IMR-90 (cell line): ENCODE data around the gene FAM193B. TPM values are rescaled to one million over a fixed set of nuclear protein-coding genes. Genes with fewer than 3 reads are reported as not detected.

Source experiments
- ATAC-seq: fragments of 200-7000 bp; cut with Tn5 transposase; 2 replicates; pipeline ENCODE4 v1.9.1; 2020; ENCODE audit warnings: low read depth, mild to moderate bottlenecking, moderate library complexity
- BruUV-seq: library from RNA; stranded (reverse); fragments of 400-500 nt; replicated peaks from 2 replicates; lab custom pipeline; 2021; lab: Mats Ljungman, UMichigan
- CTCF ChIA-PET: fragments of 300-600 bp; formaldehyde crosslinking; extraction: SDS; loops from one replicate; lab custom pipeline; 2021; ENCODE audit warnings: antibody characterized with exemption; lab: Yijun Ruan, JAX
- POLR2A ChIA-PET: fragments of 300-600 bp; sonication (Branson Sonifier 250); formaldehyde crosslinking; loops from one replicate; lab custom pipeline; 2022; ENCODE audit warnings: antibody characterized with exemption; ENCODE audit not compliant: unreplicated experiment; lab: Charles Lee
- DNase-seq: peaks from one replicate; pipeline ENCODE4 v3.0.0; 2013
- H2AFZ ChIP-seq: replicated peaks from 2 replicates; pipeline ENCODE3; 2013; ENCODE audit warnings: low read length, mild to moderate bottlenecking; ENCODE audit not compliant: poor library complexity
- H2AK5ac ChIP-seq: 2 replicates; pipeline ENCODE4 v1.6.1; 2013; ENCODE audit warnings: low read depth, low read length, inconsistent platforms
- H2AK9ac ChIP-seq: replicated peaks from 2 replicates; pipeline ENCODE3; 2013; ENCODE audit warnings: mild to moderate bottlenecking, low read depth, low read length, moderate library complexity; ENCODE audit not compliant: poor library complexity
- H2BK120ac ChIP-seq: 2 replicates; pipeline ENCODE4 v1.6.1; 2013; ENCODE audit warnings: low read depth, low read length, inconsistent platforms
- H2BK15ac ChIP-seq: 3 replicates; pipeline ENCODE4 v1.6.1; 2013; ENCODE audit warnings: low read depth, low read length, inconsistent platforms
- H2BK20ac ChIP-seq: 2 replicates; pipeline ENCODE4 v1.6.1; 2013; ENCODE audit warnings: low read depth, mild to moderate bottlenecking, inconsistent platforms, low read length, moderate library complexity
- H2BK5ac ChIP-seq: 2 replicates; pipeline ENCODE4 v1.6.1; 2013; ENCODE audit warnings: mild to moderate bottlenecking, low read depth, low read length, inconsistent platforms; ENCODE audit not compliant: poor library complexity, severe bottlenecking
- H3K14ac ChIP-seq: replicated peaks from 2 replicates; pipeline ENCODE4 v1.6.1; 2013; ENCODE audit warnings: low read depth, low read length, inconsistent platforms
- H3K18ac ChIP-seq: 2 replicates; pipeline ENCODE4 v1.6.1; 2013; ENCODE audit warnings: low read depth, low read length, control low read depth
- H3K23ac ChIP-seq: 2 replicates; pipeline ENCODE4 v1.6.1; 2013; ENCODE audit warnings: low read depth, low read length, inconsistent platforms
- H3K27ac ChIP-seq: 2 replicates; pipeline ENCODE4 v1.5.1; 2013; ENCODE audit warnings: mild to moderate bottlenecking, control low read depth, low read length; ENCODE audit not compliant: insufficient read depth
- H3K27me3 ChIP-seq: 2 replicates; pipeline ENCODE4 v1.6.1; 2013; ENCODE audit warnings: low read length; ENCODE audit not compliant: control insufficient read depth, insufficient read depth
- H3K36me3 ChIP-seq: 2 replicates; pipeline ENCODE4 v1.6.1; 2013; ENCODE audit warnings: low read length, mixed read lengths; ENCODE audit not compliant: control insufficient read depth, insufficient read depth
- H3K4ac ChIP-seq: 2 replicates; pipeline ENCODE4 v1.6.1; 2013; ENCODE audit warnings: low read depth, low read length, inconsistent platforms
- H3K4me1 ChIP-seq: 2 replicates; pipeline ENCODE4 v1.6.1; 2013; ENCODE audit warnings: low read length, mixed read lengths; ENCODE audit not compliant: control insufficient read depth, insufficient read depth
- H3K4me2 ChIP-seq: 2 replicates; pipeline ENCODE4 v1.6.1; 2013; ENCODE audit warnings: low read depth, mild to moderate bottlenecking, control low read depth, low read length, moderate library complexity
- H3K4me3 ChIP-seq: 2 replicates; pipeline ENCODE4 v1.5.1; 2013; ENCODE audit warnings: low read depth, mild to moderate bottlenecking, control low read depth, low read length, moderate library complexity; ENCODE audit not compliant: insufficient read depth
- H3K56ac ChIP-seq: 2 replicates; pipeline ENCODE4 v1.6.1; 2013; ENCODE audit warnings: low read length, inconsistent platforms; ENCODE audit not compliant: insufficient read depth; ENCODE audit errors: extremely low read depth
- H3K79me1 ChIP-seq, 2 experiments: 2 replicates each; pipeline ENCODE4 v1.6.1; 2013; ENCODE audit warnings: low read length in 2 of 2, inconsistent platforms in 1 of 2, low read depth in 1 of 2
- H3K9ac ChIP-seq: 2 replicates; pipeline ENCODE4 v1.6.1; 2013; ENCODE audit warnings: low read depth, low read length, control low read depth
- H3K9me1 ChIP-seq: 2 replicates; pipeline ENCODE4 v1.6.1; 2013; ENCODE audit warnings: low read length, inconsistent platforms; ENCODE audit not compliant: insufficient read depth
- H3K9me3 ChIP-seq: 2 replicates; pipeline ENCODE4 v1.6.1; 2013; ENCODE audit warnings: low read length; ENCODE audit not compliant: control insufficient read depth, insufficient read depth
- H4K20me1 ChIP-seq: 2 replicates; pipeline ENCODE4 v1.6.1; 2013; ENCODE audit warnings: low read length, inconsistent platforms; ENCODE audit not compliant: insufficient read depth
- H4K5ac ChIP-seq: 2 replicates; pipeline ENCODE4 v1.6.1; 2013; ENCODE audit warnings: mild to moderate bottlenecking, low read depth, low read length, control low read depth
- H4K8ac ChIP-seq, 2 experiments: 2 replicates each; pipeline ENCODE4 v1.6.1; 2013; ENCODE audit warnings: low read depth in 2 of 2, low read length in 2 of 2, control low read depth in 1 of 2, inconsistent platforms in 1 of 2
- H4K91ac ChIP-seq: 2 replicates; pipeline ENCODE4 v1.6.1; 2013; ENCODE audit warnings: low read depth, low read length, inconsistent platforms; ENCODE audit not compliant: insufficient read depth
- BHLHE40 ChIP-seq: fragments of 150-350 bp; IDR thresholded peaks from 2 replicates; pipeline ENCODE4 v1.6.1; 2016; ENCODE audit warnings: mild to moderate bottlenecking, low read depth, low read length
- MAFK ChIP-seq: IDR thresholded peaks from 2 replicates; pipeline ENCODE4 v1.6.1; 2012; ENCODE audit warnings: low read depth, low read length, improper control_type of control experiment
- RCOR1 ChIP-seq: IDR thresholded peaks from 2 replicates; pipeline ENCODE4 v1.6.1; 2012; ENCODE audit warnings: mild to moderate bottlenecking, low read length, improper control_type of control experiment; ENCODE audit not compliant: insufficient replicate concordance
- RFX5 ChIP-seq: IDR thresholded peaks from 2 replicates; pipeline ENCODE4 v1.8.0; 2012; ENCODE audit warnings: low read depth, mild to moderate bottlenecking, low read length, moderate library complexity
- SMC3 ChIP-seq: fragments of 150-350 bp; IDR thresholded peaks from 2 replicates; pipeline ENCODE4 v1.6.1; 2016; ENCODE audit warnings: low read depth, mild to moderate bottlenecking, antibody characterized with exemption, low read length, moderate library complexity
- WGBS, 2 experiments: methylation state at CpG; one replicate each; pipeline versions ENCODE4 v1.1.5 to v1.1.7; 2013; ENCODE audit warnings: missing lambda C conversion rate in 2 of 2; ENCODE audit not compliant: insufficient read length in 1 of 2; ENCODE audit errors: extremely low coverage in 2 of 2; 5-methylcytosine and 5-hydroxymethylcytosine counted together
- dilution Hi-C: fragments of 300-500 bp; cut with HindIII; formaldehyde crosslinking; loops from one replicate; pipeline ENCODE4 v1.14.3; 2018; ENCODE audit warnings: low sequenced_read_pairs; ENCODE audit not compliant: unreplicated experiment
- in situ Hi-C: fragments of 300-500 bp; cut with MboI; formaldehyde crosslinking; loops from 3 replicates; pipeline ENCODE4 v1.14.3; 2019; ENCODE audit warnings: low sequenced_read_pairs, inconsistent platforms, mixed read lengths
- intact Hi-C: fragments of 100-400 bp; cut with micrococcal nuclease; formaldehyde crosslinking; loops from 2 replicates; pipeline ENCODE4 v1.10.0; 2022
- polyA plus RNA-seq, 3 experiments: library from polyadenylated mRNA; depleted of rRNA; stranded (reverse); fragments of >200 nt; gene quantifications; 2 replicates each; pipeline ENCODE4 v1.2.3, GENCODE V29; 2012; ENCODE audit warnings: low replicate concordance in 1 of 3
- total RNA-seq: library from RNA; depleted of rRNA; stranded (reverse); fragments of >200 nt; gene quantifications from 2 replicates; pipeline ENCODE4 v1.2.3, GENCODE V29; 2012
- TF ChIP-seq, protein P1 (sequence below): fragments of 150-350 bp; IDR thresholded peaks from 2 replicates; pipeline ENCODE4 v1.6.1; 2016; ENCODE audit warnings: low read depth, mild to moderate bottlenecking, low read length, moderate library complexity, borderline replicate concordance

FAM193B gene
- total and polyA plus RNA-seq, 2 of the 4 experiments (the other 2 are of a cell fraction): 9.5 to 52.2 TPM

DNA sequence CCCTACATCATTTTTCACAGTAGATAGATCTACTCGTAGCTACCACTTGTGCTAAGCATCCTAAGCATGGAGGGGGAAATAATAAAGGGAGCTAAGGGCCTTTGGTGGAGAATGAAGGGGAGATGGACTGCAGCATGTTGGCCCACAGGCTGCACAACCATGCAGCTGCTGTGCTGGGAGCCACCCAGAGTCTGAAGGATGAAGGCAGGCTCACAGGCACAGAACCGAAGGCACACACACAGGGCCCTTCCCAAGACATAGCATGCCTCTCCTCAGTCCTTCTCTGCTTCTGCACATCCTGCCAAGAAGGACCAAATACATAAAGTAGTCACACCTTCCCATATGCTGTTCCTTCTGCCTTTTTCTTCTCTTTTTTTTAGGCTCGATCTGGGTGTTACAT is 6.6 kb downstream of the FAM193B start:
- POLR2A ChIA-PET: no interaction called here
- Histone ChIP-seq H3K23ac (peak overlapping the region; percentile 21; the same call in 1 of the 2 replicates), H2BK15ac (peak overlapping the region; percentile 29; the same call in 1 of the 3 replicates), H3K27me3 (no peaks in the 10 kb centered on the region), H3K9me1 (peaks cover 24% of the 10 kb centered on the region), H3K4me1 (peaks cover 23% of the 10 kb centered on the region), H3K4me2 (peak overlapping the region; percentile 48; the same call in 1 of the 2 replicates), H3K9me3 (no peaks in the 10 kb centered on the region), H3K4ac (peak overlapping the region; percentile 35), H4K91ac (peak overlapping the region; percentile 18; the same call in 1 of the 2 replicates), H3K9ac (0 out of 2 replicates have a peak overlapping the region, but pooled peaks have one; percentile 20), H3K14ac (peak overlapping the region; percentile 11; the same call in 1 of the 2 replicates), H2AFZ (no peak overlapping the region), H2AK5ac (peak overlapping the region; percentile 46; the same call in 1 of the 2 replicates), H3K18ac (peak overlapping the region; percentile 50; the same call in 1 of the 2 replicates), H4K20me1 (peaks cover 61% of the 10 kb centered on the region), H3K56ac (no peak overlapping the region), H2BK20ac (peak overlapping the region; percentile 6; the same call in 1 of the 2 replicates), H4K5ac (peak overlapping the region; percentile 40), H2BK120ac (peak overlapping the region; percentile 54; the same call in 1 of the 2 replicates), H3K79me1 (peaks cover 18 to 79% of the 10 kb centered on the region in 2 experiments), H2BK5ac (peak overlapping the region; percentile 64), H2AK9ac (no peak overlapping the region), H4K8ac (peak overlapping the region in 1 of 2 experiments; percentile 20; a peak in 2 of 4 replicates), H3K36me3 (peaks cover 3% of the 10 kb centered on the region; the same call in 1 of the 2 replicates), H3K4me3 (no peak overlapping the region), H3K27ac (peak overlapping the region; percentile 81; the same call in 1 of the 2 replicates)
- ATAC-seq: no peak
- intact Hi-C loops: loop anchor here (2.0 kb wide), 1 partner anchor 51 kb away; no protein-coding TSS in a partner anchor
- in situ Hi-C loops: no loop called here
- dilution Hi-C loops: no loop called here
- no peak for TF ChIP-seq RFX5
- TF ChIP-seq BHLHE40: no peak
- TF ChIP-seq MAFK: no peak
- no peak for TF ChIP-seq SMC3
- TF ChIP-seq RCOR1: no peak
- TF ChIP-seq, protein P1, sequence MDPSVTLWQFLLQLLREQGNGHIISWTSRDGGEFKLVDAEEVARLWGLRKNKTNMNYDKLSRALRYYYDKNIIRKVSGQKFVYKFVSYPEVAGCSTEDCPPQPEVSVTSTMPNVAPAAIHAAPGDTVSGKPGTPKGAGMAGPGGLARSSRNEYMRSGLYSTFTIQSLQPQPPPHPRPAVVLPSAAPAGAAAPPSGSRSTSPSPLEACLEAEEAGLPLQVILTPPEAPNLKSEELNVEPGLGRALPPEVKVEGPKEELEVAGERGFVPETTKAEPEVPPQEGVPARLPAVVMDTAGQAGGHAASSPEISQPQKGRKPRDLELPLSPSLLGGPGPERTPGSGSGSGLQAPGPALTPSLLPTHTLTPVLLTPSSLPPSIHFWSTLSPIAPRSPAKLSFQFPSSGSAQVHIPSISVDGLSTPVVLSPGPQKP: no peak
- CTCF ChIA-PET: no interaction called here
- no TSS peak for BruUV-seq
- WGBS, 2 experiments: no CpG with 5 or more reads among the region's 3 CpGs
- no peak for DNase-seq
